GM12892 (cell line): ENCODE measurements around the gene ZNF385C.

Experiments
- POLR2A ChIP-seq: IDR thresholded peaks from 2 replicates; pipeline ENCODE4 v1.6.1; 2011; ENCODE audit warnings: low read depth, low read length, control low read depth
- POLR2AphosphoS5 ChIP-seq: IDR thresholded peaks from 2 replicates; pipeline ENCODE4 v1.6.1; 2011; ENCODE audit warnings: low read depth, low read length, control low read depth
- TAF1 ChIP-seq: IDR thresholded peaks from 2 replicates; pipeline ENCODE4 v1.6.1; 2011; ENCODE audit warnings: low read depth, mild to moderate bottlenecking, control low read depth, low read length, borderline replicate concordance

DNA sequence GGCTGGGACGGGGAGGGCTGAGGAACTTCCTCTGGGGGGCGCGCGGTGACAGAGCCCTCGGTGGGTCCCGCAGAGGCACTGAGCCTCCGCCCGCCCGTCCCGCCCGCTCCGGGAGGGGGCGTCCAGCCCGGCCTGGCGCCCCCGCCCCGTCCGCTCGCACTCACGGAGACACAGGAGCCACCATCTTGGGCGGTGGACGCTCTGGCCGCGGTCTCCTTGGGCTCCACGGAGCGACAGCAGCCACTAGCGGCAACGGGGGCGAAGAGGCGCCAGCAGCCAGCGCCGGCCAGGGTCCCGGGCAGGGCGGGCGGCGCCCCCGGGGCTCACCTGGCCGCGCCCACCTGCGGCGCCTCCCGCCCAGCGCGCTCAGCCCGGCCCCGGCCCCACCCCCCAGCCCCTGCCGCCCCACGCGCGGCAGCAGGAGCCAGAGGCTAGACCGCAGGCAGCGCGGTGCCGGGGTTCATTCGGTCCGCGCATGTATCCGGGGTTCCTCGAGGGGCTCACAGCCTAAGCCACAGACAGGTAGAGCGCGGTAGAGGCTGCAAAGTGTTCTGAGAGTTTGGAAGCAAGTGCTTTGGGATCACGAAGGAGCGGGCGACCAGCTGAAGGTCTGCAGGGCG is 47.8 kb downstream of the ZNF385C start, which contains the start of gene C17orf113:
- no peak for TF ChIP-seq POLR2AphosphoS5
- TF ChIP-seq TAF1, result no peak
- TF ChIP-seq POLR2A, result no peak
